Muscle of leg (tissue), 11 donors: ENCODE measurements around the gene LEKR1. TPM values are rescaled to one million over a fixed set of nuclear protein-coding genes. Genes with fewer than 3 reads are reported as not detected.
A peak's percentile ranks its signal among the peaks of the same experiment; 100 is the strongest.

Experiments
- DNase-seq: peaks from one replicate; pipeline ENCODE4 v3.0.0; 2013
- H3K27ac ChIP-seq: one replicate; pipeline ENCODE4 v1.5.1; 2013; ENCODE audit warnings: mild to moderate bottlenecking, low read length, control low read depth
- H3K27me3 ChIP-seq: one replicate; pipeline ENCODE4 v1.6.1; 2013; ENCODE audit warnings: low read length; ENCODE audit not compliant: control insufficient read depth, insufficient read depth
- H3K36me3 ChIP-seq: one replicate; pipeline ENCODE4 v1.6.1; 2013; ENCODE audit warnings: low read length; ENCODE audit not compliant: control insufficient read depth, insufficient read depth
- H3K4me1 ChIP-seq: one replicate; pipeline ENCODE4 v1.6.1; 2013; ENCODE audit warnings: low read length; ENCODE audit not compliant: control insufficient read depth, insufficient read depth
- H3K4me3 ChIP-seq: one replicate; pipeline ENCODE4 v1.5.1; 2013; ENCODE audit warnings: low read length, control low read depth
- H3K9me3 ChIP-seq: replicated peaks from 2 replicates; pipeline ENCODE4 v1.6.1; 2013; ENCODE audit warnings: low read depth, low read length; ENCODE audit not compliant: control insufficient read depth
- WGBS: methylation state at CpG from one replicate; pipeline ENCODE4 v1.1.5; 2013; ENCODE audit warnings: missing lambda C conversion rate; ENCODE audit not compliant: insufficient coverage; 5-methylcytosine and 5-hydroxymethylcytosine counted together
- polyA plus RNA-seq, 8 donors: library from polyadenylated mRNA; unstranded; fragments of 120-200 nt; gene quantifications; one replicate each; pipeline versions ENCODE4 v1.2.1 to v1.2.3, GENCODE V29; 2013; ENCODE audit warnings: inconsistent platforms in 1 of 8, low replicate concordance in 1 of 8; ENCODE audit not compliant: insufficient read length in 8 of 8, insufficient read depth in 1 of 8
- total RNA-seq: library from RNA; stranded (reverse); fragments of 120-200 nt; gene quantifications from one replicate; pipeline ENCODE4 v1.2.4, GENCODE V29; 2013

LEKR1 gene
- total and polyA plus RNA-seq, 9 donors = 0.15 to 1.5 (median 0.66) TPM

GRCh38 chr3:157023226-157023625, 197.1 kb downstream of the LEKR1 start:
- Histone ChIP-seq H3K27me3 (no peaks in the 10 kb centered on the region), H3K4me3 (no peak overlapping the region), H3K36me3 (no peaks in the 10 kb centered on the region), H3K9me3 (no peaks in the 10 kb centered on the region), H3K4me1 (no peaks in the 10 kb centered on the region), H3K27ac (no peak overlapping the region)
- no peak for DNase-seq

GRCh38 chr3:157026091-157026490, 199.9 kb downstream of the LEKR1 start:
- no peaks in the 10 kb centered on the region for H3K27me3 ChIP-seq
- H3K4me1 ChIP-seq = no peaks in the 10 kb centered on the region
- H3K36me3 ChIP-seq = no peaks in the 10 kb centered on the region
- no peaks in the 10 kb centered on the region for H3K9me3 ChIP-seq
- DNase-seq = no peak
- no peak overlapping the region for H3K4me3 ChIP-seq
- 40% methylated on average over 1 of the region's 1 CpG for WGBS
- H3K27ac ChIP-seq = no peak overlapping the region

- no peaks in the 10 kb centered on the region for H3K4me1 ChIP-seq
- no peak for DNase-seq
- 42% methylated on average over 3 of the region's 7 CpGs for WGBS
- H3K36me3 ChIP-seq = no peaks in the 10 kb centered on the region
- no peak overlapping the region for H3K4me3 ChIP-seq
- no peaks in the 10 kb centered on the region for H3K27me3 ChIP-seq
- H3K9me3 ChIP-seq = no peaks in the 10 kb centered on the region
- H3K27ac ChIP-seq = no peak overlapping the region
Measured at GRCh38 chr3:157027861-157028745, 201.9 kb downstream of the LEKR1 start.

GRCh38 chr3:157029365-157029790, 203.2 kb downstream of the LEKR1 start:
- Histone ChIP-seq H3K27me3 (no peaks in the 10 kb centered on the region), H3K4me3 (no peak overlapping the region), H3K36me3 (no peaks in the 10 kb centered on the region), H3K9me3 (no peaks in the 10 kb centered on the region), H3K4me1 (no peaks in the 10 kb centered on the region), H3K27ac (no peak overlapping the region)
- 94% methylated on average over 2 of the region's 3 CpGs for WGBS
- DNase-seq = no peak

GRCh38 chr3:157030712-157031111, 204.6 kb downstream of the LEKR1 start:
- no CpG with 5 or more reads among the region's 4 CpGs for WGBS
- Histone ChIP-seq H3K27me3 (no peaks in the 10 kb centered on the region), H3K9me3 (no peaks in the 10 kb centered on the region), H3K4me3 (no peak overlapping the region), H3K27ac (no peak overlapping the region), H3K4me1 (no peaks in the 10 kb centered on the region), H3K36me3 (no peaks in the 10 kb centered on the region)
- DNase-seq = no peak

- Histone ChIP-seq H3K4me3 (no peak overlapping the region), H3K9me3 (no peaks in the 10 kb centered on the region), H3K36me3 (no peaks in the 10 kb centered on the region), H3K4me1 (no peaks in the 10 kb centered on the region), H3K27me3 (no peaks in the 10 kb centered on the region), H3K27ac (no peak overlapping the region)
- DNase-seq = no peak
- no CpG with 5 or more reads among the region's 2 CpGs for WGBS
Measured at GRCh38 chr3:157033001-157033400, 206.8 kb downstream of the LEKR1 start.

- Histone ChIP-seq H3K36me3 (no peaks in the 10 kb centered on the region), H3K27ac (no peak overlapping the region), H3K4me3 (no peak overlapping the region), H3K9me3 (no peaks in the 10 kb centered on the region), H3K27me3 (no peaks in the 10 kb centered on the region), H3K4me1 (no peaks in the 10 kb centered on the region)
- peak; percentile 18 for DNase-seq
Measured at GRCh38 chr3:157040456-157040855, 214.3 kb downstream of the LEKR1 start.

- H3K36me3 ChIP-seq = no peaks in the 10 kb centered on the region
- H3K4me1 ChIP-seq = no peaks in the 10 kb centered on the region
- DNase-seq = no peak
- no CpG with 5 or more reads among the region's 2 CpGs for WGBS
- no peak overlapping the region for H3K4me3 ChIP-seq
- no peaks in the 10 kb centered on the region for H3K9me3 ChIP-seq
- H3K27ac ChIP-seq = no peak overlapping the region
- no peaks in the 10 kb centered on the region for H3K27me3 ChIP-seq
Measured at GRCh38 chr3:157042226-157042625, 216.1 kb downstream of the LEKR1 start.

GRCh38 chr3:157043771-157044170, 217.6 kb downstream of the LEKR1 start:
- DNase-seq = no peak
- WGBS = no CpG with 5 or more reads among the region's 1 CpG
- H3K9me3 ChIP-seq = no peaks in the 10 kb centered on the region
- H3K4me1 ChIP-seq = no peaks in the 10 kb centered on the region
- no peaks in the 10 kb centered on the region for H3K36me3 ChIP-seq
- H3K4me3 ChIP-seq = no peak overlapping the region
- H3K27ac ChIP-seq = no peak overlapping the region
- H3K27me3 ChIP-seq = no peaks in the 10 kb centered on the region

- Histone ChIP-seq H3K4me3 (no peak overlapping the region), H3K4me1 (no peaks in the 10 kb centered on the region), H3K27me3 (no peaks in the 10 kb centered on the region), H3K9me3 (no peaks in the 10 kb centered on the region), H3K36me3 (no peaks in the 10 kb centered on the region), H3K27ac (no peak overlapping the region)
- no peak for DNase-seq
- 55% methylated on average over 7 of the region's 12 CpGs for WGBS
Measured at GRCh38 chr3:157045238-157045850, 219.2 kb downstream of the LEKR1 start.
